SK-N-SH (cell line): ENCODE measurements around the gene SRRD. TPM values are rescaled to one million over a fixed set of nuclear protein-coding genes. Genes with fewer than 3 reads are reported as not detected.

Source experiments
- CTCF ChIA-PET: fragments of 300-600, 350-600 bp; formaldehyde crosslinking; extraction: SDS; loops from one replicate; lab custom pipeline; 2021; lab: Yijun Ruan, JAX
- POLR2A ChIA-PET: fragments of 350-600 bp; sonication (Branson Sonifier 250); formaldehyde crosslinking; extraction: SDS; loops from one replicate; lab custom pipeline; 2020; ENCODE audit warnings: antibody characterized with exemption, inconsistent platforms; lab: Yijun Ruan, JAX
- DNase-seq: peaks from one replicate; pipeline ENCODE4 v3.0.0; 2012
- H2AFZ ChIP-seq: fragments of 200-600 bp; sonication (generic); 2 replicates; pipeline ENCODE4 v1.8.1; 2016; ENCODE audit warnings: antibody characterized with exemption, mild to moderate bottlenecking, low read depth
- H3F3A ChIP-seq: fragments of 200-600 bp; sonication (generic); replicated peaks from 2 replicates; pipeline ENCODE3; 2016; ENCODE audit warnings: antibody characterized with exemption, mild to moderate bottlenecking; ENCODE audit not compliant: insufficient read depth
- H3K27ac ChIP-seq, 2 experiments: fragments of 200-500 bp in 1 of 2; fragments of 200-600 bp in 1 of 2; sonication (Bioruptor generic) in 1 of 2; sonication (generic), shearing (Covaris generic) in 1 of 2; 2 replicates each; pipeline versions ENCODE4 v1.5.1 to v1.6.1; 2014 to 2016; ENCODE audit warnings: low read depth in 2 of 2, inconsistent platforms in 1 of 2, low read length in 1 of 2, mild to moderate bottlenecking in 1 of 2, mixed read lengths in 1 of 2
- H3K27me3 ChIP-seq: fragments of 200-600 bp; sonication (generic), shearing (Covaris generic); 2 replicates; pipeline ENCODE4 v1.6.1; 2016; ENCODE audit warnings: mixed run types; ENCODE audit not compliant: insufficient read depth
- H3K36me3 ChIP-seq, 2 experiments: fragments of 200-500 bp in 1 of 2; fragments of 200-600 bp in 1 of 2; sonication (Bioruptor generic) in 1 of 2; sonication (generic) in 1 of 2; replicated peaks in 1 of 2; 2 replicates each; pipeline versions ENCODE3 to v1.5.1; 2014 to 2016; ENCODE audit warnings: low read length in 1 of 2, mild to moderate bottlenecking in 1 of 2; ENCODE audit not compliant: insufficient read depth in 2 of 2, control insufficient read depth in 1 of 2
- H3K4me1 ChIP-seq, 2 experiments: fragments of 200-500 bp in 1 of 2; fragments of 200-600 bp in 1 of 2; sonication (Bioruptor generic) in 1 of 2; sonication (generic), shearing (Covaris generic) in 1 of 2; 2 replicates each; pipeline versions ENCODE4 v1.5.1 to v1.6.1; 2014 to 2016; ENCODE audit warnings: low read depth in 1 of 2, low read length in 1 of 2, mixed run types in 1 of 2; ENCODE audit not compliant: insufficient read depth in 2 of 2, control insufficient read depth in 1 of 2
- H3K4me2 ChIP-seq: fragments of 200-600 bp; sonication (generic), shearing (Covaris generic); 2 replicates; pipeline ENCODE4 v1.6.1; 2017; ENCODE audit warnings: mixed run types
- H3K4me3 ChIP-seq, 2 experiments: fragments of 200-500 bp in 1 of 2; fragments of 200-600 bp in 1 of 2; sonication (Bioruptor generic) in 1 of 2; sonication (generic), shearing (Covaris generic) in 1 of 2; 2 replicates each; pipeline versions ENCODE4 v1.5.1 to v1.8.1; 2014 to 2016; ENCODE audit warnings: low read depth in 2 of 2, inconsistent platforms in 1 of 2, low read length in 1 of 2, mild to moderate bottlenecking in 1 of 2, mixed read lengths in 1 of 2, moderate library complexity in 1 of 2
- H3K79me2 ChIP-seq: fragments of 200-600 bp; sonication (generic); 2 replicates; pipeline ENCODE4 v1.8.1; 2017; ENCODE audit warnings: mild to moderate bottlenecking; ENCODE audit not compliant: insufficient read depth
- H3K9ac ChIP-seq: fragments of 200-600 bp; sonication (generic); 2 replicates; pipeline ENCODE4 v1.6.1; 2017; ENCODE audit warnings: mixed run types
- H3K9me2 ChIP-seq: fragments of 200-600 bp; sonication (generic); 2 replicates; pipeline ENCODE4 v1.6.1; 2017; ENCODE audit warnings: mixed run types
- H3K9me3 ChIP-seq: fragments of 200-600 bp; sonication (generic); 2 replicates; pipeline ENCODE4 v1.6.1; 2017; ENCODE audit warnings: mixed run types, mild to moderate bottlenecking, moderate library complexity
- H4K20me1 ChIP-seq: fragments of 200-600 bp; sonication (generic); 2 replicates; pipeline ENCODE4 v1.6.1; 2017; ENCODE audit warnings: mild to moderate bottlenecking, mixed run types; ENCODE audit not compliant: insufficient read depth
- ELF1 ChIP-seq: IDR thresholded peaks from 2 replicates; pipeline ENCODE4 v1.4.0; 2012
- EP300 ChIP-seq, 2 experiments: IDR thresholded peaks; 2 replicates each; pipeline versions ENCODE4 v1.4.0 to v1.6.1; 2012; ENCODE audit warnings: borderline replicate concordance in 1 of 2, low read depth in 1 of 2, low read length in 1 of 2
- FOXM1 ChIP-seq: IDR thresholded peaks from 2 replicates; pipeline ENCODE4 v1.4.0; 2012; ENCODE audit warnings: low read depth, mild to moderate bottlenecking
- GABPA ChIP-seq: IDR thresholded peaks from 2 replicates; pipeline ENCODE4 v1.4.0; 2012; ENCODE audit warnings: low read depth, mild to moderate bottlenecking
- GATA2 ChIP-seq: sonication (generic); formaldehyde crosslinking; IDR thresholded peaks from 2 replicates; pipeline ENCODE4 v1.5.0; 2020; ENCODE audit warnings: mild to moderate bottlenecking, missing genetic modification reagents
- IRF3 ChIP-seq: fragments of 150-350 bp; IDR thresholded peaks from 2 replicates; pipeline ENCODE4 v1.6.1; 2016; ENCODE audit warnings: mild to moderate bottlenecking, low read depth, low read length
- JUND ChIP-seq: IDR thresholded peaks from 2 replicates; pipeline ENCODE4 v1.4.0; 2012
- MEF2A ChIP-seq: IDR thresholded peaks from 2 replicates; pipeline ENCODE4 v1.4.0; 2012; ENCODE audit warnings: low read depth, borderline replicate concordance
- NFIC ChIP-seq: IDR thresholded peaks from 2 replicates; pipeline ENCODE4 v1.4.0; 2012; ENCODE audit warnings: borderline replicate concordance
- NRF1 ChIP-seq: IDR thresholded peaks from 2 replicates; pipeline ENCODE4 v1.6.1; 2012; ENCODE audit warnings: low read depth, mild to moderate bottlenecking, low read length
- PBX3 ChIP-seq: IDR thresholded peaks from 2 replicates; pipeline ENCODE4; 2012
- POLR2AphosphoS5 ChIP-seq: IDR thresholded peaks from 2 replicates; pipeline ENCODE4 v1.6.1; 2012; ENCODE audit warnings: low read depth, low read length
- RAD21 ChIP-seq: IDR thresholded peaks from 2 replicates; pipeline ENCODE4 v1.6.1; 2012; ENCODE audit warnings: mild to moderate bottlenecking, low read length
- RCOR1 ChIP-seq: fragments of 150-350 bp; IDR thresholded peaks from 2 replicates; pipeline ENCODE4 v1.6.1; 2017; ENCODE audit warnings: antibody characterized with exemption, low read length
- RFX5 ChIP-seq: IDR thresholded peaks from 2 replicates; pipeline ENCODE4 v1.6.1; 2012; ENCODE audit warnings: mild to moderate bottlenecking, improper control_type of control experiment, low read length
- TAF1 ChIP-seq: IDR thresholded peaks from 2 replicates; pipeline ENCODE4 v1.6.1; 2012; ENCODE audit warnings: low read depth, mild to moderate bottlenecking, low read length, moderate library complexity, borderline replicate concordance
- TEAD4 ChIP-seq: IDR thresholded peaks from 2 replicates; pipeline ENCODE4 v1.4.0; 2012; ENCODE audit warnings: mild to moderate bottlenecking, borderline replicate concordance; ENCODE audit not compliant: insufficient read depth
- YY1 ChIP-seq: IDR thresholded peaks from 2 replicates; pipeline ENCODE4 v1.4.0; 2012; ENCODE audit warnings: low read depth, mild to moderate bottlenecking
- ZBTB33 ChIP-seq: IDR thresholded peaks from 2 replicates; pipeline ENCODE4 v1.4.0; 2012; ENCODE audit warnings: low read depth, borderline replicate concordance
- WGBS: methylation state at CpG from one replicate; pipeline ENCODE4 v1.1.6; 2017; ENCODE audit warnings: low lambda C conversion rate; 5-methylcytosine and 5-hydroxymethylcytosine counted together
- polyA plus RNA-seq, 3 experiments: library from polyadenylated mRNA; depleted of rRNA; stranded (reverse); fragments of >200 nt; gene quantifications; 2 replicates each; pipeline ENCODE4 v1.2.3, GENCODE V29; 2012
- TF ChIP-seq, protein P1 (sequence below): IDR thresholded peaks from 2 replicates; pipeline ENCODE4 v1.4.0; 2012; ENCODE audit warnings: low read depth
- TF ChIP-seq, protein P2 (sequence below): IDR thresholded peaks from 2 replicates; pipeline ENCODE4 v1.4.0; 2012; ENCODE audit warnings: low read depth, borderline replicate concordance

The SRRD gene
- polyA plus RNA-seq, 1 of the 3 experiments (the other 2 are of a cell fraction) = 12.9 TPM

- no peak overlapping the region for H3K4me3 ChIP-seq
These were observed 6.9 kb upstream of the SRRD start for GRCh38 chr22:26476705-26477340.

DNA sequence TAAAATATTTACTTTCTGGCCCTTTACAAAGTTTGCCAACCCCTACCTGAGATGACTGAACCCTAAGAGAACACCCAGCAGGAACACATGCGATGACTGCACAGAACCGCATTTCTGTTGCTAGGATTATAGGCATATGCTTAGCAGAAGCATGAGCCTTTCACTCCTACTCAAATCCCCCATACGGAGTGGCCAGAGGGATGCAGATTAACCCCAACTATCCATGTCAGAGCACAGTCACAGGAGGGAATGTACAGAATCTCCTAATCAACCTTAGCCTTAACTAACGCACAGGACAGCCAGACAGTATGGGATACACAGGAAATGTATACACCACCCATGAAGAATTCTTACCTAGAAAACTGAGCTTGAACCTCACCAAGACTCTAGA is 6.3 kb upstream of the SRRD start:
- H3K4me2 ChIP-seq = no peak overlapping the region
- CTCF ChIA-PET = no interaction called here
- no peak for TF ChIP-seq RAD21
- no peak for TF ChIP-seq MEF2A
- no peak for TF ChIP-seq RFX5
- TF ChIP-seq NFIC = no peak
- TF ChIP-seq GABPA = no peak
- TF ChIP-seq, protein P1, sequence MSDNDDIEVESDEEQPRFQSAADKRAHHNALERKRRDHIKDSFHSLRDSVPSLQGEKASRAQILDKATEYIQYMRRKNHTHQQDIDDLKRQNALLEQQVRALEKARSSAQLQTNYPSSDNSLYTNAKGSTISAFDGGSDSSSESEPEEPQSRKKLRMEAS = no peak
- TF ChIP-seq TAF1 = no peak
- TF ChIP-seq YY1 = no peak
- no peak for TF ChIP-seq POLR2AphosphoS5
- TF ChIP-seq NRF1 = no peak
- no peak for TF ChIP-seq PBX3
- TF ChIP-seq, protein P2, sequence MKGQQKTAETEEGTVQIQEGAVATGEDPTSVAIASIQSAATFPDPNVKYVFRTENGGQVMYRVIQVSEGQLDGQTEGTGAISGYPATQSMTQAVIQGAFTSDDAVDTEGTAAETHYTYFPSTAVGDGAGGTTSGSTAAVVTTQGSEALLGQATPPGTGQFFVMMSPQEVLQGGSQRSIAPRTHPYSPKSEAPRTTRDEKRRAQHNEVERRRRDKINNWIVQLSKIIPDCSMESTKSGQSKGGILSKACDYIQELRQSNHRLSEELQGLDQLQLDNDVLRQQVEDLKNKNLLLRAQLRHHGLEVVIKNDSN = no peak
- TF ChIP-seq ELF1 = no peak

More at GRCh38 chr22:26476705-26477340, 6.9 kb upstream of the SRRD start:
- Histone ChIP-seq H3K27ac (peak overlapping the region in 1 of 2 experiments; percentile 25; a peak in 1 of 4 replicates), H3K4me2 (no peak overlapping the region), H3F3A (peaks cover 2% of the 10 kb centered on the region), H3K9me2 (no peaks in the 10 kb centered on the region), H4K20me1 (no peaks in the 10 kb centered on the region), H2AFZ (no peak overlapping the region), H3K79me2 (peaks cover 41% of the 10 kb centered on the region; the same call in 1 of the 2 replicates), H3K4me1 (peaks cover under 1 to 10% of the 10 kb centered on the region in 2 experiments; a peak in 3 of 4 replicates), H3K9me3 (no peaks in the 10 kb centered on the region), H3K9ac (no peak overlapping the region), H3K27me3 (no peaks in the 10 kb centered on the region), H3K36me3 (peaks cover 21 to 41% of the 10 kb centered on the region in 2 experiments)
- ChIA-PET CTCF (no interaction called here), POLR2A (no interaction called here)
- no peak for DNase-seq
- no peak for TF ChIP-seq ZBTB33
- TF ChIP-seq, protein P2 = no peak
- no peak for TF ChIP-seq EP300 (IDR thresholded peaks at IDR 0.05; ENCODE audit: borderline replicate concordance in 1 of 2, low read depth in 1 of 2, low read length in 1 of 2)
- TF ChIP-seq TEAD4 = no peak
- TF ChIP-seq RCOR1 = no peak
- TF ChIP-seq GATA2 (CRISPR knock-in tag) = no peak
- no peak for TF ChIP-seq FOXM1
- TF ChIP-seq JUND = no peak
- TF ChIP-seq IRF3 = no peak
- WGBS = 81% methylated on average over 4 of the region's 4 CpGs

More for the DNA sequence above, 6.3 kb upstream of the SRRD start:
- Histone ChIP-seq H3K9me2 (no peaks in the 10 kb centered on the region), H4K20me1 (no peaks in the 10 kb centered on the region), H3K27me3 (no peaks in the 10 kb centered on the region), H3K9ac (no peak overlapping the region), H3F3A (no peaks in the 10 kb centered on the region), H3K9me3 (no peaks in the 10 kb centered on the region), H3K36me3 (peaks cover 17 to 36% of the 10 kb centered on the region in 2 experiments), H2AFZ (no peak overlapping the region), H3K79me2 (peaks cover 44% of the 10 kb centered on the region; the same call in 1 of the 2 replicates), H3K4me1 (peaks cover 4 to 10% of the 10 kb centered on the region in 2 experiments; a peak in 3 of 4 replicates), H3K27ac (peak overlapping the region in 1 of 2 experiments; percentile 25; a peak in 1 of 4 replicates), H3K4me3 (no peak overlapping the region)
- DNase-seq = no peak
- POLR2A ChIA-PET = no interaction called here
- 35% methylated on average over 4 of the region's 4 CpGs for WGBS
